ENCODE measurements around the gene ZFP14. TPM values are rescaled to one million over a fixed set of nuclear protein-coding genes. Genes with fewer than 3 reads are reported as not detected.
"Not testable (repeated sequence)": the region's sequence is repeated elsewhere in the genome, so short reads cannot be mapped to it uniquely, and the experiment has no call there.

The ZFP14 gene
- total RNA-seq, 1 donor from 2014 or later: 1.6 TPM

DNA sequence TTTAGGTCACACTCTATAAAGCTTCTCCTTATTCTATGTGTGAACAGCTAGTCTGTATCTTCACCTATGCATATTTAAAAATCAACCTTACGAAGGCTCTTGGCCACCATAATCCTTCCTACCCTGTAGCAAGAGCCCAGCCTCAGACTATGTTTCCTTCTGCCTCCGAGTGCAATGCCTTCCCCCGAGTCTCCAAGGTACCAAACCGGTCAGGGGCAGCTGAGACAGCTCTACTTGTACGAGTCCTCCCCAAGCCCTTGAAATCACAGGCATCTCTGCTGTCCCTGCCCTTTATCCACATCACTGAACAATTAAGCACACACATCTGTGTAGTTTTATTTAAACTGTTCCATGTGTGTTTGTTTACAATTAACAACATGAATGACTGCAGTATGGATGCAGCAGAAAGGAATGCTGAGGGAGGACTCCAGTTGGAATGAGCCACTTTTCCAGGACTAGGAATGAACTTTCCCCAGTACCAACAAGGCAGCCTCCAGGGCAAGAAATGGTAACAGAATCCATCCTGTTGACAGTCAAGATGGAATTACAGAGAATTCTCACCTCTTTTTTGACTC is 68.5 kb downstream of the ZFP14 start:
- not testable (repeated sequence) for H3K4me3 ChIP-seq (ENCODE audit: low read depth, low read length)

DNA sequence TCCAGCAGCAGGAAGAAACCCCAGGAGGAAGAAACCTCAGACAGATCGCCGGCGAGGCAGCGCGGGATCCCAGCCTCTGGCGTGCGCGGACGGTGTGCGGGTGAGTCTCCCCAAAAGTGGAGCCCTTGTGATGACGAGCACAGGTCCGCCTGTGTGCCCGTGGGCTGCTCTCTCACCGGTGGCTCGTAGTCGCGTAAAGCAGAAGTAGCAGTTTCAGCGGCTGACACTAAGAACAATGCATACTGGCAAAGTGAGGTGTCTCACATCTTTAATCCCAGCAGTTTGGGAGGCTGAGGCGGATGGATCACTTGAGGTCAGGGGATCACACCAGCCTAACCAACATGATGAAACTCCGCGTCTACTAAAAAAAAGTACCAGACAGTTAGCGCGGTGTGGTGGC is 69.2 kb downstream of the ZFP14 start:
- H3K36me3 ChIP-seq (ENCODE audit: control insufficient read depth, insufficient read depth, low read length); DNase-seq (ENCODE audit: low read depth); H3K27me3 ChIP-seq (ENCODE audit: control insufficient read depth, insufficient read depth, low read length); FAIRE-seq; H3K4me3 ChIP-seq (ENCODE audit: low read depth, low read length): not testable (repeated sequence)

More for the DNA sequence above, 68.5 kb downstream of the ZFP14 start:
- DNase-seq (ENCODE audit: low read depth); H3K36me3 ChIP-seq (ENCODE audit: control insufficient read depth, insufficient read depth, low read length); H3K27me3 ChIP-seq (ENCODE audit: control insufficient read depth, insufficient read depth, low read length): not testable (repeated sequence)
- peak; percentile 47 for FAIRE-seq

DNA sequence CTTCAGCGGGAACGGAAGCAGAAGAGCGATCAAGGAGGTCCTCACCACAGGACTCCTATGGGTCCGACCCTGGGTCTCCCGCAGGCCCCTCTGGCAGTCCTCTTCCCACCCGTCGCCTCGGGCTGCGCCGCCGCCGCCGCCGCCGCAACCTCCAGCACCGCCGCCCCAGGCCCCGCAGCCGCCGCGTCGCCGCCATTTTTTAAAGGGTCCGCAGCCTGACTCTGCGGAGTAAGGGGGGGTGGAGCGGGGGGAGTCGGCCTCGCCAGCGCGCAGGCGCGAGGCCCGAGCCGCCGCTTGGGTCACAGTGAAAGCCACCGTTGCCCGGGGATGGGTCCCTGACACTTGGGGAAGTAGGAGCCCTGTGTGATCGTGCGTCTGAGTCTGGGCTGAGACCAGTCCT is 69.7 kb downstream of the ZFP14 start:
- not testable (repeated sequence) for FAIRE-seq; H3K4me3 ChIP-seq (ENCODE audit: low read depth, low read length); DNase-seq (ENCODE audit: low read depth)

DNA sequence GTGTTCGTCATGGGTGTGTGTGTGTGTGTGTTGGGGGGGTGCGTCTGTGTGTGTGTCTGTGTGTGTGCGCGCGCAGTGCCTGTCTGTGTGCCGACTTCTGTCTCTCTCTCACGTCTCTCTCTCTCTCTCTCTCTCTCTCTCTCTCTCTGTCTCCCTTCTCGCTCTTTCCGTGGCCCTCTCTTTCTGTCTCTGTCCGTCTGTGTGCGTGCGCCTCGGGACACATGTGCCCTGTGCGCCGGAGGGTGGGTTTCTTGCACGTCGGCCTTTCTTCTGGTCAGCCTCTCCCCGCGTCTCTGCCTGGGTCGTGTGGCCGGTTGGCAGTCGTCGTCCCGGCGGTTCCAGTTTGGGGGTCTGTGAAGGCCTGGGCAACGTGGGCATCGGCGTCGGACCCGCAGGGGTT is 86.7 kb downstream of the ZFP14 start:
- DNase-seq (ENCODE audit: low read depth); H3K36me3 ChIP-seq (ENCODE audit: control insufficient read depth, insufficient read depth, low read length); H3K27me3 ChIP-seq (ENCODE audit: control insufficient read depth, insufficient read depth, low read length); H3K4me3 ChIP-seq (ENCODE audit: low read depth, low read length); FAIRE-seq: not testable (repeated sequence)

More for the DNA sequence above, 69.7 kb downstream of the ZFP14 start:
- not testable (repeated sequence) for H3K36me3 ChIP-seq (ENCODE audit: control insufficient read depth, insufficient read depth, low read length); H3K27me3 ChIP-seq (ENCODE audit: control insufficient read depth, insufficient read depth, low read length)

Other genes starting within 250 kb of the ZFP14 start
- gene CAPNS1, start 239.1 kb downstream of the ZFP14 start, total RNA-seq: 240 and 418 TPM in 2 replicates
- 0.64 and 1.6 TPM in 2 replicates for gene COX7A1, start 226.8 kb downstream of the ZFP14 start, total RNA-seq
- 6.1 and 8.2 TPM in 2 replicates for gene ZNF565, start 164.5 kb downstream of the ZFP14 start, total RNA-seq
- gene ZNF146, start 164.1 kb downstream of the ZFP14 start, total RNA-seq: 139 and 161 TPM in 2 replicates
- gene ZFP82, start 39.4 kb upstream of the ZFP14 start, total RNA-seq: 3.5 and 4.2 TPM in 2 replicates
- gene ZNF566, start 110.4 kb upstream of the ZFP14 start, total RNA-seq: 4.7 and 7.4 TPM in 2 replicates
- 6.6 and 9.5 TPM in 2 replicates for gene ZNF260, start 149.1 kb upstream of the ZFP14 start, total RNA-seq
- 4.2 and 7.6 TPM in 2 replicates for gene ZNF529, start 194.1 kb upstream of the ZFP14 start, total RNA-seq
- gene ZNF382, start 226.1 kb upstream of the ZFP14 start, total RNA-seq: 2.4 and 4.2 TPM in 2 replicates

Data from bronchial epithelial cell (primary cell).